K562 (cell line): ENCODE measurements around the gene FAAH. TPM values are rescaled to one million over a fixed set of nuclear protein-coding genes. Genes with fewer than 3 reads are reported as not detected.

Experiments used
- DPF2 ChIP-seq: fragments of 450-650 bp; IDR thresholded peaks from 2 replicates; pipeline ENCODE4 v1.6.1; 2016
- E2F8 ChIP-seq: fragments of 450-650 bp; IDR thresholded peaks from 2 replicates; pipeline ENCODE4 v1.7.1; 2018; ENCODE audit warnings: mild to moderate bottlenecking, low read depth; ENCODE audit not compliant: partially characterized antibody
- ETV6 ChIP-seq, 3 experiments: fragments of 150-350 bp in 1 of 3; sonication (generic) in 1 of 3; formaldehyde crosslinking in 1 of 3; IDR thresholded peaks; 2 replicates each; pipeline versions ENCODE4 v1.6.1 to v1.8.0; 2014 to 2022; ENCODE audit warnings: borderline replicate concordance in 2 of 3, low read depth in 2 of 3, antibody characterized with exemption in 1 of 3, low read length in 1 of 3, mild to moderate bottlenecking in 1 of 3, missing genetic modification reagents in 1 of 3
- FOXP1 ChIP-seq: sonication (generic); formaldehyde crosslinking; IDR thresholded peaks from 2 replicates; pipeline ENCODE4 v1.8.0; 2022; ENCODE audit warnings: mild to moderate bottlenecking, missing genetic modification reagents
- GABPB1 ChIP-seq: sonication (generic); formaldehyde crosslinking; IDR thresholded peaks from 2 replicates; pipeline ENCODE4 v1.8.0; 2022; ENCODE audit warnings: mild to moderate bottlenecking, missing genetic modification reagents
- HOXB6 ChIP-seq: fragments of 250-450 bp; sonication (Bioruptor Pico); IDR thresholded peaks from 2 replicates; pipeline ENCODE4 v1.5.1; 2022; ENCODE audit warnings: mild to moderate bottlenecking, borderline replicate concordance
- MXI1 ChIP-seq: IDR thresholded peaks from 2 replicates; pipeline ENCODE4 v1.6.1; 2011; ENCODE audit warnings: low read depth, mild to moderate bottlenecking, improper control_type of control experiment, low read length
- NCOA1 ChIP-seq: fragments of 450-650 bp; IDR thresholded peaks from 2 replicates; pipeline ENCODE4 v1.6.1; 2016; ENCODE audit warnings: low read depth
- RAD21 ChIP-seq, 2 experiments: fragments of 250-450 bp in 1 of 2; fragments of 450-650 bp in 1 of 2; sonication (Bioruptor Pico) in 1 of 2; formaldehyde crosslinking in 1 of 2; IDR thresholded peaks in 1 of 2; conservative IDR thresholded peaks in 1 of 2; 2 replicates each; pipeline versions ENCODE4 v1.4.0 to v1.8.0; 2020 to 2022; ENCODE audit warnings: mild to moderate bottlenecking in 2 of 2, moderate library complexity in 1 of 2
- RBM25 ChIP-seq: fragments of 200-400 bp; formaldehyde crosslinking; IDR thresholded peaks from 2 replicates; pipeline ENCODE4 v1.6.1; 2018; ENCODE audit warnings: low read length, low read depth, moderate library complexity; ENCODE audit not compliant: severe bottlenecking
- SAP30 ChIP-seq: fragments of 200-600 bp; sonication (generic); IDR thresholded peaks from 2 replicates; pipeline ENCODE4 v1.6.1; 2012; ENCODE audit warnings: borderline replicate concordance, low read depth, mild to moderate bottlenecking, moderate library complexity, low read length, control low read depth, inconsistent platforms; ENCODE audit not compliant: insufficient read depth, poor library complexity, severe bottlenecking
- SMARCE1 ChIP-seq: fragments of 450-650 bp; IDR thresholded peaks from 2 replicates; pipeline ENCODE4 v1.7.1; 2016; ENCODE audit warnings: mild to moderate bottlenecking
- STAG1 ChIP-seq: sonication (generic); formaldehyde crosslinking; IDR thresholded peaks from 2 replicates; pipeline ENCODE4 v1.5.0; 2020; ENCODE audit warnings: missing genetic modification reagents, borderline replicate concordance
- ZNF184 ChIP-seq: sonication (generic); formaldehyde crosslinking; IDR thresholded peaks from 2 replicates; pipeline ENCODE4 v1.5.0; 2020; ENCODE audit warnings: missing genetic modification reagents
- ZNF3 ChIP-seq: fragments of 250-450 bp; sonication (Bioruptor Pico); IDR thresholded peaks from 2 replicates; pipeline ENCODE4 v1.5.0; 2021; ENCODE audit warnings: mild to moderate bottlenecking, moderate library complexity
- ZNF408 ChIP-seq: fragments of 250-450 bp; sonication (Bioruptor Pico); IDR thresholded peaks from 2 replicates; pipeline ENCODE4 v1.4.0; 2020; ENCODE audit warnings: low read depth, mild to moderate bottlenecking, moderate library complexity
- ZNF695 ChIP-seq: fragments of 450-650 bp; formaldehyde crosslinking; IDR thresholded peaks from 2 replicates; pipeline ENCODE4 v1.4.0; 2020; ENCODE audit warnings: mild to moderate bottlenecking, moderate library complexity
- ZNF707 ChIP-seq: fragments of 250-450 bp; sonication (Bioruptor Pico); conservative IDR thresholded peaks from 2 replicates; pipeline ENCODE4 v1.8.0; 2022; ENCODE audit warnings: inconsistent platforms, mild to moderate bottlenecking, moderate library complexity
- polyA plus RNA-seq, 8 experiments: library from polyadenylated mRNA; depleted of rRNA in 4 of 8; stranded (reverse) in 5 of 8; unstranded in 3 of 8; fragments of >200 nt; fragmentation: Nextera tagmentation in 2 of 8; fragmentation: Illumina TruSeq in 1 of 8; extraction: Ambion mirVana in 2 of 8; extraction: Trizol in 1 of 8; gene quantifications; 2 replicates each; pipeline versions ENCODE4 v1.2.1 to v1.2.3, GENCODE V29; 2011 to 2014; ENCODE audit warnings: inconsistent platforms in 1 of 8, missing spikeins in 1 of 8
- total RNA-seq, 7 experiments: library from RNA; depleted of rRNA in 6 of 7; stranded (reverse); fragments of >200 nt in 6 of 7; fragmentation: Illumina TruSeq in 2 of 7; extraction: Trizol in 2 of 7; gene quantifications; 2 replicates each; pipeline versions ENCODE4 v1.2.1 to v1.2.3, GENCODE V29; 2011 to 2021; ENCODE audit warnings: low replicate concordance in 1 of 7
- TF ChIP-seq, protein P1 (sequence below): fragments of 250-450 bp; sonication (Bioruptor Pico); IDR thresholded peaks from 2 replicates; pipeline ENCODE4 v1.8.0; 2021; ENCODE audit warnings: moderate library complexity, mild to moderate bottlenecking, inconsistent platforms
- TF ChIP-seq, protein P2 (sequence below): fragments of 250-450 bp; sonication (Bioruptor Pico); IDR thresholded peaks from 2 replicates; pipeline ENCODE4 v1.4.0; 2020; ENCODE audit warnings: mild to moderate bottlenecking

FAAH gene
- total and polyA plus RNA-seq, 9 of the 15 experiments (the other 6 are each of a cell fraction or from before 2014, with no cell fraction given): 0.06 to 1.1 (median 0.32) TPM

DNA sequence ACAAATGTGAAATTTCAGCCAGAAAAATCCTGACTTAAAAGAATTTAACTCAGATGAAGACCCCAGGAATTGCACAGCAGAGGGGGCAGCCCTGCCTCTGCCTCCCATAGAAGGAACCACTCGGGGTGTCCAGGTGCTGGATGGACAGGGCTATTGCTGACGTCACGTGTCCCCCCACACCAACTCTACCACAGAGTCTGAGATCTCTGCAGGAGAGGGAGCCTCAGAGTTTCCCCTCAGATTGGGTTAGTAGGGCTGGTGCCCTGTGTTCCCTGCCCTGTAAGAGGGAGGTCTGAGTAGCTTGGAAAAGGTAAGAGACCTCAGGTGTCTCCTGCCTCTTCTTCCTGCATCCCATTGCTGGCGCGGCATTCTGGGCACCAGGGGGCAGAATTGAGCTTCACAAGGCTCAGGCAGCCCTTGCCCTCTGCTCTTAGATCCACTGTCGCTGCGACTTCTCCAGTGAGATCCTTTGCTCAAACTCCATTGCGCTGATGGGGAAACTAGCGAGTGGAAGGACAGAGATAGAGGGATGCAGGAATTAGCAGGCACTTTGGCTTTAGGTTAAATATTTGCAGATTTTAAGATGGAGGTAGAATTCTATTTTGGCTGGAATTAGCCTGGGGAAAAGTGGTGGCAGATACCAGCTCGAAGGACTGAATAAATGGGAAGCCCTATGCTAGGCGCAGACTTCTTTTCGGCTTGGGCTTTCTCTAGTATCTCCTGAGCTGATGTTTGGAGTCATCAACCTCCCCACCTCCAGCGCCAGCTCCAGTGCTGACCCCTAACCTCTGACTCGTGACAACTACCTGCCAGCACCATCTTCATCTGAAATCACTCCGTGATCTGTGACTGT is 52.8 kb downstream of the FAAH start (continued):
- no peak for TF ChIP-seq ZNF3 (CRISPR knock-in tag)
- TF ChIP-seq GABPB1 (CRISPR knock-in tag): no peak
- TF ChIP-seq RAD21 (CRISPR knock-in tag; conservative IDR thresholded peaks at IDR 0.05 in 1 of 2, IDR thresholded peaks at IDR 0.05 in 1 of 2): peak; percentile 91 to 98
- TF ChIP-seq SAP30: no peak
- TF ChIP-seq, protein P1, sequence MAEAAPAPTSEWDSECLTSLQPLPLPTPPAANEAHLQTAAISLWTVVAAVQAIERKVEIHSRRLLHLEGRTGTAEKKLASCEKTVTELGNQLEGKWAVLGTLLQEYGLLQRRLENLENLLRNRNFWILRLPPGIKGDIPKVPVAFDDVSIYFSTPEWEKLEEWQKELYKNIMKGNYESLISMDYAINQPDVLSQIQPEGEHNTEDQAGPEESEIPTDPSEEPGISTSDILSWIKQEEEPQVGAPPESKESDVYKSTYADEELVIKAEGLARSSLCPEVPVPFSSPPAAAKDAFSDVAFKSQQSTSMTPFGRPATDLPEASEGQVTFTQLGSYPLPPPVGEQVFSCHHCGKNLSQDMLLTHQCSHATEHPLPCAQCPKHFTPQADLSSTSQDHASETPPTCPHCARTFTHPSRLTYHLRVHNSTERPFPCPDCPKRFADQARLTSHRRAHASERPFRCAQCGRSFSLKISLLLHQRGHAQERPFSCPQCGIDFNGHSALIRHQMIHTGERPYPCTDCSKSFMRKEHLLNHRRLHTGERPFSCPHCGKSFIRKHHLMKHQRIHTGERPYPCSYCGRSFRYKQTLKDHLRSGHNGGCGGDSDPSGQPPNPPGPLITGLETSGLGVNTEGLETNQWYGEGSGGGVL (CRISPR knock-in tag): no peak
- no peak for TF ChIP-seq DPF2
- no peak for TF ChIP-seq NCOA1
- TF ChIP-seq ZNF707 (CRISPR knock-in tag): no peak
- TF ChIP-seq E2F8: no peak
- TF ChIP-seq ZNF695 (CRISPR knock-in tag): no peak
- TF ChIP-seq SMARCE1: no peak
- no peak for TF ChIP-seq ZNF408 (CRISPR knock-in tag)
- no peak for TF ChIP-seq HOXB6 (CRISPR knock-in tag)
- TF ChIP-seq MXI1: no peak
- TF ChIP-seq ZNF184 (CRISPR knock-in tag): no peak
- 0 out of 2 replicates have a peak, but pooled peaks have one; percentile 50 for TF ChIP-seq FOXP1 (CRISPR knock-in tag)
- TF ChIP-seq STAG1: peak; percentile 93
- TF ChIP-seq, protein P2, sequence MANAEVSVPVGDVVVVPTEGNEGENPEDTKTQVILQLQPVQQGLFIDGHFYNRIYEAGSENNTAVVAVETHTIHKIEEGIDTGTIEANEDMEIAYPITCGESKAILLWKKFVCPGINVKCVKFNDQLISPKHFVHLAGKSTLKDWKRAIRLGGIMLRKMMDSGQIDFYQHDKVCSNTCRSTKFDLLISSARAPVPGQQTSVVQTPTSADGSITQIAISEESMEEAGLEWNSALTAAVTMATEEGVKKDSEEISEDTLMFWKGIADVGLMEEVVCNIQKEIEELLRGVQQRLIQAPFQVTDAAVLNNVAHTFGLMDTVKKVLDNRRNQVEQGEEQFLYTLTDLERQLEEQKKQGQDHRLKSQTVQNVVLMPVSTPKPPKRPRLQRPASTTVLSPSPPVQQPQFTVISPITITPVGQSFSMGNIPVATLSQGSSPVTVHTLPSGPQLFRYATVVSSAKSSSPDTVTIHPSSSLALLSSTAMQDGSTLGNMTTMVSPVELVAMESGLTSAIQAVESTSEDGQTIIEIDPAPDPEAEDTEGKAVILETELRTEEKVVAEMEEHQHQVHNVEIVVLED (CRISPR knock-in tag): no peak
- TF ChIP-seq RBM25: no peak
- no peak for TF ChIP-seq ETV6 (IDR thresholded peaks at IDR 0.05; ENCODE audit: borderline replicate concordance in 1 of 2, low read depth in 2 of 2, low read length in 1 of 2)
- no peak for TF ChIP-seq ETV6 (CRISPR knock-in tag; IDR thresholded peaks at IDR 0.05; ENCODE audit: borderline replicate concordance)
